GM19467 (cell line): ENCODE data around the gene ZBTB7C.

Experiments used
- ATAC-seq: cut with Tn5 transposase; IDR thresholded peaks from one replicate; pipeline ENCODE4 v1.9.1; 2021; ENCODE audit warnings: mild to moderate bottlenecking, moderate library complexity; ENCODE audit not compliant: unreplicated experiment

Gene ZBTB7C

GRCh38 chr18:48263914-48264902 lies 145.0 kb downstream of the ZBTB7C start:
- ATAC-seq = no peak

- ATAC-seq = no peak
These were observed 145.9 kb downstream of the ZBTB7C start for GRCh38 chr18:48263192-48263853.

- no peak for ATAC-seq
These were observed 148.9 kb downstream of the ZBTB7C start for GRCh38 chr18:48260237-48260636.

GRCh38 chr18:48256848-48257247 lies 152.3 kb downstream of the ZBTB7C start:
- no peak for ATAC-seq

GRCh38 chr18:48254077-48254602 lies 155.0 kb downstream of the ZBTB7C start:
- no peak for ATAC-seq

- ATAC-seq = no peak
These were observed 156.7 kb downstream of the ZBTB7C start for GRCh38 chr18:48252525-48252924.

GRCh38 chr18:48250918-48251317 lies 158.3 kb downstream of the ZBTB7C start:
- ATAC-seq = no peak

GRCh38 chr18:48250362-48250907 lies 158.7 kb downstream of the ZBTB7C start:
- no peak for ATAC-seq

- ATAC-seq = no peak
These were observed 159.3 kb downstream of the ZBTB7C start for GRCh38 chr18:48249854-48250253.

GRCh38 chr18:48244530-48244929 lies 164.7 kb downstream of the ZBTB7C start:
- no peak for ATAC-seq

GRCh38 chr18:48238636-48239035 lies 170.5 kb downstream of the ZBTB7C start:
- no peak for ATAC-seq

- ATAC-seq = no peak
These were observed 171.0 kb downstream of the ZBTB7C start for GRCh38 chr18:48238206-48238605.

GRCh38 chr18:48236822-48237221 lies 172.4 kb downstream of the ZBTB7C start:
- ATAC-seq = no peak

- no peak for ATAC-seq
These were observed 178.6 kb downstream of the ZBTB7C start for GRCh38 chr18:48230467-48231113.

GRCh38 chr18:48229552-48229981 lies 179.6 kb downstream of the ZBTB7C start:
- ATAC-seq = no peak

- ATAC-seq = no peak
These were observed 180.3 kb downstream of the ZBTB7C start for GRCh38 chr18:48228841-48229240.

- no peak for ATAC-seq
These were observed 180.9 kb downstream of the ZBTB7C start for GRCh38 chr18:48228301-48228715.

- no peak for ATAC-seq
These were observed 182.0 kb downstream of the ZBTB7C start for GRCh38 chr18:48227206-48227605.

GRCh38 chr18:48226401-48226800 lies 182.8 kb downstream of the ZBTB7C start:
- ATAC-seq = no peak

- ATAC-seq = no peak
These were observed 187.1 kb downstream of the ZBTB7C start for GRCh38 chr18:48222118-48222517.
